OCI-LY3 (cell line): ENCODE measurements around the gene ABCB4.

Source experiments
- H2AFZ ChIP-seq: fragments of 200-600, 300-600 bp; shearing (Covaris generic); 2 replicates; pipeline ENCODE4 v1.6.0; 2014; ENCODE audit warnings: antibody characterized with exemption, low read depth, low read length
- H3K27ac ChIP-seq: fragments of 200-600, 300-600 bp; sonication (generic); 2 replicates; pipeline ENCODE4 v1.5.1; 2014; ENCODE audit warnings: mild to moderate bottlenecking, low read length, moderate library complexity, mixed read lengths
- H3K27me3 ChIP-seq: fragments of 200-600, 300-600 bp; sonication (generic); 2 replicates; pipeline ENCODE4 v1.6.1; 2014; ENCODE audit warnings: low read depth, low read length, mixed read lengths
- H3K36me3 ChIP-seq: fragments of 200-600, 300-600 bp; sonication (generic); replicated peaks from 2 replicates; pipeline ENCODE3; 2014; ENCODE audit warnings: low read depth, low read length, mixed read lengths
- H3K4me1 ChIP-seq: fragments of 300-600, 200-600 bp; sonication (generic); 2 replicates; pipeline ENCODE4 v1.6.1; 2014; ENCODE audit warnings: low read length, mixed read lengths
- H3K4me2 ChIP-seq: fragments of 200-600, 300-600 bp; sonication (generic); 2 replicates; pipeline ENCODE4 v1.6.1; 2014; ENCODE audit warnings: low read length, mixed read lengths
- H3K4me3 ChIP-seq: fragments of 300-600, 200-600 bp; sonication (generic); 2 replicates; pipeline ENCODE4 v1.5.1; 2014; ENCODE audit warnings: antibody characterized with exemption, mild to moderate bottlenecking, low read length, moderate library complexity
- H3K79me2 ChIP-seq: fragments of 300-600, 200-600 bp; shearing (Covaris generic); 2 replicates; pipeline ENCODE4 v1.6.1; 2014; ENCODE audit warnings: mild to moderate bottlenecking, low read length, mixed read lengths
- H3K9ac ChIP-seq: fragments of 300-600, 200-600 bp; shearing (Covaris generic); 2 replicates; pipeline ENCODE4 v1.6.0; 2014; ENCODE audit warnings: mild to moderate bottlenecking, low read length, moderate library complexity
- H3K9me3 ChIP-seq: fragments of 200-600, 300-600 bp; shearing (Covaris generic); 2 replicates; pipeline ENCODE4 v1.6.1; 2014; ENCODE audit warnings: low read length, mixed read lengths; ENCODE audit not compliant: insufficient read depth
- H4K20me1 ChIP-seq: fragments of 200-600, 300-600 bp; sonication (generic); 2 replicates; pipeline ENCODE4 v1.6.1; 2016; ENCODE audit warnings: low read length, mixed read lengths; ENCODE audit not compliant: insufficient read depth
- CTCF ChIP-seq: fragments of 200-600, 300-600 bp; sonication (generic); IDR thresholded peaks from 2 replicates; pipeline ENCODE4 v1.5.1; 2014; ENCODE audit warnings: antibody characterized with exemption, low read length, low read depth
- EZH2phosphoT487 ChIP-seq: fragments of 200-600 bp; shearing (Covaris generic); IDR thresholded peaks from 2 replicates; pipeline ENCODE4 v1.6.1; 2018; ENCODE audit warnings: antibody characterized with exemption, mixed run types, low read depth

The ABCB4 gene

DNA sequence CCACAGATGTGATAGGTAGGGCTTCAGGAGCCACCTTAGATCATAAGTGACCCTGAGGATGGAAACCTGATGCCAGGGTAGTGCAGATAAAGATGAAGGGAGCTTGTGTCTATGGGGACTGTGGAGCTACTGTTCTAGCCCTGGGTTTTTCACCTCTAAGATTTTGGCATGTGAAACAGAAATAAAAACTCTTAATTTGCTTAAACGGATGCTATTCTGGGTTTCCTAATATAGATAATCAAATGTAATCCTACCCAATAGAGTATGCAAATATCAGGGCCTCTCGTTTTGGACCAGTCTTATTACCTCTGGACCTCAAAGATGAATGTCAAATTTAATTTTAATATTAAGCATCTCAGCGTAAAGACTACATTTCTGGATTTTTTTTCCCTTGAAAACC lies 49.3 kb downstream of the ABCB4 start:
- no peak overlapping the region for H3K4me2 ChIP-seq

DNA sequence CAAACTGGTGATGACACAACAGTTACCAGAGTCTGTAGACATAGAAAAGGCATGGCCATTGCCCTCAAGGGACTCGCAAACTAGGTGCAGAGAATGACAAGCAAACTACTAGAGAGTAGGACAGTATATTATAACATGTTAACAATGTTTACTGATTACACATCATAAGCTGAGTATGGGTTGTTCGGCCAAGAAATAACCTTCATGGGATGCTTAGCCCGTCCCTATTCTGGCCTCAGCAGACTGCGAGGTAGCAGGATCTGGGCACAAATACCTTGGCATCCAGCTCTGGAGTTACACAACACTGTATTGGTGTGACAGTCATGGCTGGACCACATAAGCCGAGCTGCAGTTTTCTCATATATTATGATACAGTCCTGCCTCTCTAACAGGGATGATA lies 51.4 kb downstream of the ABCB4 start:
- H3K9me3 ChIP-seq = no peaks in the 10 kb centered on the region
- H3K27ac ChIP-seq = no peak overlapping the region
- no peaks in the 10 kb centered on the region for H3K79me2 ChIP-seq
- H3K4me3 ChIP-seq = no peak overlapping the region
- peaks cover 5% of the 10 kb centered on the region; the same call in 1 of the 2 replicates for H3K4me1 ChIP-seq
- no peak overlapping the region for H2AFZ ChIP-seq
- TF ChIP-seq CTCF (no peak), EZH2phosphoT487 (no peak)
- peaks cover 2% of the 10 kb centered on the region for H3K36me3 ChIP-seq
- H3K27me3 ChIP-seq = no peaks in the 10 kb centered on the region
- no peak overlapping the region for H3K4me2 ChIP-seq
- no peaks in the 10 kb centered on the region for H4K20me1 ChIP-seq
- H3K9ac ChIP-seq = no peak overlapping the region

More for the DNA sequence above, 49.3 kb downstream of the ABCB4 start:
- H3K36me3 ChIP-seq = peaks cover 2% of the 10 kb centered on the region
- no peaks in the 10 kb centered on the region for H3K79me2 ChIP-seq
- H4K20me1 ChIP-seq = no peaks in the 10 kb centered on the region
- peaks cover 8% of the 10 kb centered on the region; the same call in 1 of the 2 replicates for H3K4me1 ChIP-seq
- H3K27ac ChIP-seq = no peak overlapping the region
- no peak overlapping the region for H3K4me3 ChIP-seq
- no peak overlapping the region for H2AFZ ChIP-seq
- H3K9me3 ChIP-seq = no peaks in the 10 kb centered on the region
- TF ChIP-seq CTCF (no peak), EZH2phosphoT487 (no peak)
- H3K27me3 ChIP-seq = no peaks in the 10 kb centered on the region
- no peak overlapping the region for H3K9ac ChIP-seq

GRCh38 chr7:87420173-87420572 lies 55.3 kb downstream of the ABCB4 start:
- no peaks in the 10 kb centered on the region for H3K27me3 ChIP-seq
- no peak overlapping the region for H3K27ac ChIP-seq
- no peak overlapping the region for H2AFZ ChIP-seq
- H3K9me3 ChIP-seq = no peaks in the 10 kb centered on the region
- no peak for TF ChIP-seq EZH2phosphoT487
- TF ChIP-seq CTCF = no peak
- no peak overlapping the region for H3K4me2 ChIP-seq
- H3K9ac ChIP-seq = no peak overlapping the region
- H3K79me2 ChIP-seq = no peaks in the 10 kb centered on the region
- H3K36me3 ChIP-seq = no peaks in the 10 kb centered on the region
- no peaks in the 10 kb centered on the region for H4K20me1 ChIP-seq
- no peak overlapping the region for H3K4me3 ChIP-seq
- no peaks in the 10 kb centered on the region for H3K4me1 ChIP-seq

GRCh38 chr7:87416682-87417587 lies 58.5 kb downstream of the ABCB4 start:
- no peak for TF ChIP-seq EZH2phosphoT487
- peak; percentile 80 for TF ChIP-seq CTCF
- H4K20me1 ChIP-seq = no peaks in the 10 kb centered on the region
- H3K79me2 ChIP-seq = no peaks in the 10 kb centered on the region
- no peak overlapping the region for H3K4me3 ChIP-seq
- no peak overlapping the region for H3K27ac ChIP-seq
- no peak overlapping the region for H3K9ac ChIP-seq
- no peaks in the 10 kb centered on the region for H3K4me1 ChIP-seq
- H3K9me3 ChIP-seq = no peaks in the 10 kb centered on the region
- H3K4me2 ChIP-seq = no peak overlapping the region
- no peaks in the 10 kb centered on the region for H3K27me3 ChIP-seq
- no peak overlapping the region for H2AFZ ChIP-seq
- no peaks in the 10 kb centered on the region for H3K36me3 ChIP-seq
